GM23338 (cell line): ENCODE data around the gene ARL15. TPM values are rescaled to one million over a fixed set of nuclear protein-coding genes. Genes with fewer than 3 reads are reported as not detected.

Experiments used
- ATAC-seq: fragments of 200-7000 bp; cut with Tn5 transposase; 3 replicates; pipeline ENCODE4 v1.9.1; 2020
- DNase-seq: peaks from one replicate; pipeline ENCODE4 v3.0.0-alpha.2; 2015; ENCODE audit warnings: low spot score
- H2AFZ ChIP-seq: fragments of 200-600 bp; sonication (generic); 2 replicates; pipeline ENCODE4 v1.8.0; 2016; ENCODE audit warnings: antibody characterized with exemption, mild to moderate bottlenecking, moderate library complexity
- H3F3A ChIP-seq: fragments of 200-600 bp; sonication (generic); replicated peaks from 2 replicates; pipeline ENCODE4 v1.8.0; 2017; ENCODE audit warnings: antibody characterized with exemption, mixed run types, low read depth
- H3K27ac ChIP-seq: fragments of 200-600 bp; sonication (generic); 2 replicates; pipeline ENCODE4 v1.6.1; 2016; ENCODE audit warnings: low read depth
- H3K27me3 ChIP-seq: fragments of 200-600 bp; sonication (generic); 2 replicates; pipeline ENCODE4 v1.8.0; 2016; ENCODE audit warnings: mild to moderate bottlenecking, mixed run types, moderate library complexity; ENCODE audit not compliant: insufficient read depth
- H3K36me3 ChIP-seq: fragments of 200-600 bp; sonication (generic); 2 replicates; pipeline ENCODE4 v1.8.0; 2016; ENCODE audit warnings: mild to moderate bottlenecking; ENCODE audit not compliant: insufficient read depth
- H3K4me1 ChIP-seq: fragments of 200-600 bp; sonication (generic); 2 replicates; pipeline ENCODE4 v1.8.0; 2016; ENCODE audit warnings: mild to moderate bottlenecking, moderate library complexity; ENCODE audit not compliant: insufficient read depth
- H3K4me2 ChIP-seq: fragments of 200-600 bp; sonication (generic); 2 replicates; pipeline ENCODE4 v1.7.1; 2017; ENCODE audit warnings: mixed run types
- H3K4me3 ChIP-seq: fragments of 200-600 bp; sonication (generic); 2 replicates; pipeline ENCODE4 v1.6.1; 2016; ENCODE audit warnings: mixed run types
- H3K79me2 ChIP-seq: fragments of 200-600 bp; sonication (generic); replicated peaks from 2 replicates; pipeline ENCODE4 v1.8.0; 2017; ENCODE audit warnings: mild to moderate bottlenecking; ENCODE audit not compliant: insufficient read depth
- H3K9me2 ChIP-seq: fragments of 200-600 bp; sonication (generic); 2 replicates; pipeline ENCODE4 v1.8.0; 2017; ENCODE audit not compliant: insufficient read depth
- H4K20me1 ChIP-seq: fragments of 200-600 bp; sonication (generic); replicated peaks from 2 replicates; pipeline ENCODE4 v1.8.0; 2017; ENCODE audit warnings: mild to moderate bottlenecking; ENCODE audit not compliant: insufficient read depth
- H3K27ac Mint-ChIP-seq: 2 replicates; pipeline ENCODE4 v1.8.0; 2020; ENCODE audit warnings: inconsistent platforms, mild to moderate bottlenecking, moderate library complexity, mixed read lengths
- H3K27me3 Mint-ChIP-seq: 3 replicates; pipeline ENCODE4 v1.8.0; 2022; ENCODE audit warnings: low read depth, mild to moderate bottlenecking, moderate library complexity, mixed read lengths, inconsistent platforms; ENCODE audit not compliant: insufficient read depth, poor library complexity
- H3K36me3 Mint-ChIP-seq: 3 replicates; pipeline ENCODE4 v1.8.0; 2021; ENCODE audit warnings: low read depth, mild to moderate bottlenecking, inconsistent platforms, moderate library complexity, mixed read lengths
- H3K4me1 Mint-ChIP-seq: 3 replicates; pipeline ENCODE4 v1.8.0; 2020; ENCODE audit warnings: mild to moderate bottlenecking, inconsistent platforms, mixed read lengths
- H3K4me3 Mint-ChIP-seq: 3 replicates; pipeline ENCODE4 v1.8.0; 2021; ENCODE audit warnings: moderate library complexity, mild to moderate bottlenecking, inconsistent platforms, mixed read lengths
- H3K9me3 Mint-ChIP-seq: 3 replicates; pipeline ENCODE4 v1.8.0; 2020; ENCODE audit warnings: moderate library complexity, mild to moderate bottlenecking, inconsistent platforms, mixed read lengths
- CREB1 ChIP-seq: fragments of 250-450 bp; sonication (Bioruptor Pico); IDR thresholded peaks from 2 replicates; pipeline ENCODE4 v1.5.0; 2020; ENCODE audit warnings: low read depth, mild to moderate bottlenecking, moderate library complexity
- EZH2 ChIP-seq: fragments of 200-600 bp; sonication (generic); IDR thresholded peaks from one replicate; pipeline ENCODE4 v1.8.0; 2017; ENCODE audit warnings: antibody characterized with exemption, mild to moderate bottlenecking, low read depth; ENCODE audit not compliant: unreplicated experiment
- EZH2phosphoT487 ChIP-seq: fragments of 200-600 bp; sonication (generic); IDR thresholded peaks from one replicate; pipeline ENCODE4 v1.8.1; 2018; ENCODE audit warnings: antibody characterized with exemption; ENCODE audit not compliant: unreplicated experiment
- JUNB ChIP-seq: IDR thresholded peaks from one replicate; pipeline ENCODE4 v1.6.1; 2016; ENCODE audit warnings: antibody characterized with exemption; ENCODE audit not compliant: unreplicated experiment
- NANOG ChIP-seq: IDR thresholded peaks from 2 replicates; pipeline ENCODE4 v1.6.1; 2016; ENCODE audit warnings: antibody characterized with exemption, borderline replicate concordance
- POLR2AphosphoS5 ChIP-seq: IDR thresholded peaks from 2 replicates; pipeline ENCODE4 v1.6.1; 2016; ENCODE audit warnings: antibody characterized with exemption, low read depth
- STAT1 ChIP-seq: IDR thresholded peaks from one replicate; pipeline ENCODE4 v1.6.1; 2016; ENCODE audit warnings: antibody characterized with exemption; ENCODE audit not compliant: unreplicated experiment
- ZNF114 ChIP-seq: fragments of 250-450 bp; sonication (Bioruptor Pico); IDR thresholded peaks from 2 replicates; pipeline ENCODE4 v1.5.0; 2020; ENCODE audit warnings: mild to moderate bottlenecking, moderate library complexity
- ZNF331 ChIP-seq: fragments of 250-450 bp; sonication (Bioruptor Pico); IDR thresholded peaks from 2 replicates; pipeline ENCODE4 v1.5.0; 2020; ENCODE audit warnings: low read depth, mild to moderate bottlenecking, moderate library complexity
- polyA plus RNA-seq: library from polyadenylated mRNA; unstranded; fragments of >200 nt; fragmentation: Nextera tagmentation; extraction: Ambion mirVana; gene quantifications from 2 replicates; pipeline ENCODE4 v1.2.1, GENCODE V29; 2016
- total RNA-seq: library from RNA; depleted of rRNA; stranded (reverse); fragments of >200 nt; shearing (Covaris generic); gene quantifications from 2 replicates; pipeline ENCODE4 v1.2.3, GENCODE V29; 2014
- TF ChIP-seq, protein P1 (sequence below): fragments of 250-450 bp; sonication (Bioruptor Pico); IDR thresholded peaks from 2 replicates; pipeline ENCODE4 v1.5.0; 2020; ENCODE audit warnings: mild to moderate bottlenecking, moderate library complexity
- TF ChIP-seq, protein P2 (sequence below): IDR thresholded peaks from 2 replicates; pipeline ENCODE4 v1.6.1; 2016; ENCODE audit warnings: antibody characterized with exemption
- TF ChIP-seq, protein P3 (sequence below): IDR thresholded peaks from one replicate; pipeline ENCODE4 v1.6.1; 2018; ENCODE audit warnings: antibody characterized with exemption; ENCODE audit not compliant: unreplicated experiment
- TF ChIP-seq, protein P4 (sequence below), 2 experiments: fragments of 200-600 bp in 1 of 2; sonication (generic) in 1 of 2; conservative IDR thresholded peaks; 2 replicates each; pipeline versions ENCODE4 v1.5.1 to v1.6.1; 2016 to 2017; ENCODE audit warnings: antibody characterized with exemption in 2 of 2, low read depth in 2 of 2, mild to moderate bottlenecking in 2 of 2, moderate library complexity in 1 of 2

ARL15 gene
- total and polyA plus RNA-seq, 2 experiments from 2014 or later, result 13.0 to 54.0 TPM

DNA sequence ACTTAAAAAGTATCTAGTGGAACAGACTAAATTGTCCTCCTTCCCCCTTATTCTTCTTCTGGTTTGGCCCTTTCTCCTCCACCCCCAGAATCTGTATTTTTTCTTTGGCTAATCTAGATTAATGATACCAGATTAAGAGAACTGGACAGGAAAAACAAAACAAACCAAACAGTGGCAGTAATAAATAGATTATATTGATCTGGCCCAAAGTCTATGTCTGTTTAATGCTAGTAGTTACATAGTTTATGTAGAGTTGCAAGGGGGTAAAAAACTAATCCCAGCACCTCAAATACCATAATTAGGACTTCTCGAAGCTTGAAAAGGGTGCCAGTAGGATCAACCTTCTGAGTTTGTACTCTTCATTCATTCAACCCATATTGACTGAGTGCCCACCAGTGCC lies 104.5 kb downstream of the ARL15 start:
- peaks cover 17% of the 10 kb centered on the region for H3K4me1 ChIP-seq
- ATAC-seq, result no peak

More for the DNA sequence above, 104.5 kb downstream of the ARL15 start:
- Histone ChIP-seq H3K79me2 (peaks cover 15% of the 10 kb centered on the region; the same call in 1 of the 2 replicates), H3F3A (no peaks in the 10 kb centered on the region), H3K9me2 (peaks cover 5% of the 10 kb centered on the region; the same call in 1 of the 2 replicates), H2AFZ (no peak overlapping the region), H3K4me2 (no peak overlapping the region), H3K27ac (no peak overlapping the region; the same call in 1 of the 2 replicates), H3K36me3 (no peaks in the 10 kb centered on the region), H3K27me3 (no peaks in the 10 kb centered on the region), H4K20me1 (no peaks in the 10 kb centered on the region), H3K4me3 (no peak overlapping the region)
- no peak for DNase-seq
- Mint-ChIP-seq H3K27me3 (no peaks in the 10 kb centered on the region), H3K9me3 (peaks cover 15% of the 10 kb centered on the region; the same call in 2 of the 3 replicates), H3K4me1 (peaks cover 16% of the 10 kb centered on the region), H3K36me3 (peaks cover 15% of the 10 kb centered on the region), H3K4me3 (no peak overlapping the region), H3K27ac (no peak overlapping the region)
- TF ChIP-seq, protein P1, sequence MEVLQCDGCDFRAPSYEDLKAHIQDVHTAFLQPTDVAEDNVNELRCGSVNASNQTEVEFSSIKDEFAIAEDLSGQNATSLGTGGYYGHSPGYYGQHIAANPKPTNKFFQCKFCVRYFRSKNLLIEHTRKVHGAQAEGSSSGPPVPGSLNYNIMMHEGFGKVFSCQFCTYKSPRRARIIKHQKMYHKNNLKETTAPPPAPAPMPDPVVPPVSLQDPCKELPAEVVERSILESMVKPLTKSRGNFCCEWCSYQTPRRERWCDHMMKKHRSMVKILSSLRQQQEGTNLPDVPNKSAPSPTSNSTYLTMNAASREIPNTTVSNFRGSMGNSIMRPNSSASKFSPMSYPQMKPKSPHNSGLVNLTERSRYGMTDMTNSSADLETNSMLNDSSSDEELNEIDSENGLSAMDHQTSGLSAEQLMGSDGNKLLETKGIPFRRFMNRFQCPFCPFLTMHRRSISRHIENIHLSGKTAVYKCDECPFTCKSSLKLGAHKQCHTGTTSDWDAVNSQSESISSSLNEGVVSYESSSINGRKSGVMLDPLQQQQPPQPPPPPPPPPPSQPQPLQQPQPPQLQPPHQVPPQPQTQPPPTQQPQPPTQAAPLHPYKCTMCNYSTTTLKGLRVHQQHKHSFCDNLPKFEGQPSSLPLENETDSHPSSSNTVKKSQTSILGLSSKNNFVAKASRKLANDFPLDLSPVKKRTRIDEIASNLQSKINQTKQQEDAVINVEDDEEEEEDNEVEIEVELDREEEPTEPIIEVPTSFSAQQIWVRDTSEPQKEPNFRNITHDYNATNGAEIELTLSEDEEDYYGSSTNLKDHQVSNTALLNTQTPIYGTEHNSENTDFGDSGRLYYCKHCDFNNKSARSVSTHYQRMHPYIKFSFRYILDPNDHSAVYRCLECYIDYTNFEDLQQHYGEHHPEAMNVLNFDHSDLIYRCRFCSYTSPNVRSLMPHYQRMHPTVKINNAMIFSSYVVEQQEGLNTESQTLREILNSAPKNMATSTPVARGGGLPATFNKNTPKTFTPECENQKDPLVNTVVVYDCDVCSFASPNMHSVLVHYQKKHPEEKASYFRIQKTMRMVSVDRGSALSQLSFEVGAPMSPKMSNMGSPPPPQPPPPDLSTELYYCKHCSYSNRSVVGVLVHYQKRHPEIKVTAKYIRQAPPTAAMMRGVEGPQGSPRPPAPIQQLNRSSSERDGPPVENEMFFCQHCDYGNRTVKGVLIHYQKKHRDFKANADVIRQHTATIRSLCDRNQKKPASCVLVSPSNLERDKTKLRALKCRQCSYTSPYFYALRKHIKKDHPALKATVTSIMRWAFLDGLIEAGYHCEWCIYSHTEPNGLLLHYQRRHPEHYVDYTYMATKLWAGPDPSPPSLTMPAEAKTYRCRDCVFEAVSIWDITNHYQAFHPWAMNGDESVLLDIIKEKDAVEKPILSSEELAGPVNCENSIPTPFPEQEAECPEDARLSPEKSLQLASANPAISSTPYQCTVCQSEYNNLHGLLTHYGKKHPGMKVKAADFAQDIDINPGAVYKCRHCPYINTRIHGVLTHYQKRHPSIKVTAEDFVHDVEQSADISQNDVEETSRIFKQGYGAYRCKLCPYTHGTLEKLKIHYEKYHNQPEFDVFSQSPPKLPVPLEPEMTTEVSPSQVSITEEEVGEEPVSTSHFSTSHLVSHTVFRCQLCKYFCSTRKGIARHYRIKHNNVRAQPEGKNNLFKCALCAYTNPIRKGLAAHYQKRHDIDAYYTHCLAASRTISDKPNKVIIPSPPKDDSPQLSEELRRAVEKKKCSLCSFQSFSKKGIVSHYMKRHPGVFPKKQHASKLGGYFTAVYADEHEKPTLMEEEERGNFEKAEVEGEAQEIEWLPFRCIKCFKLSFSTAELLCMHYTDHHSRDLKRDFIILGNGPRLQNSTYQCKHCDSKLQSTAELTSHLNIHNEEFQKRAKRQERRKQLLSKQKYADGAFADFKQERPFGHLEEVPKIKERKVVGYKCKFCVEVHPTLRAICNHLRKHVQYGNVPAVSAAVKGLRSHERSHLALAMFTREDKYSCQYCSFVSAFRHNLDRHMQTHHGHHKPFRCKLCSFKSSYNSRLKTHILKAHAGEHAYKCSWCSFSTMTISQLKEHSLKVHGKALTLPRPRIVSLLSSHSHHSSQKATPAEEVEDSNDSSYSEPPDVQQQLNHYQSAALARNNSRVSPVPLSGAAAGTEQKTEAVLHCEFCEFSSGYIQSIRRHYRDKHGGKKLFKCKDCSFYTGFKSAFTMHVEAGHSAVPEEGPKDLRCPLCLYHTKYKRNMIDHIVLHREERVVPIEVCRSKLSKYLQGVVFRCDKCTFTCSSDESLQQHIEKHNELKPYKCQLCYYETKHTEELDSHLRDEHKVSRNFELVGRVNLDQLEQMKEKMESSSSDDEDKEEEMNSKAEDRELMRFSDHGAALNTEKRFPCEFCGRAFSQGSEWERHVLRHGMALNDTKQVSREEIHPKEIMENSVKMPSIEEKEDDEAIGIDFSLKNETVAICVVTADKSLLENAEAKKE, result no peak
- no peak for TF ChIP-seq NANOG
- no peak for TF ChIP-seq EZH2phosphoT487
- TF ChIP-seq STAT1, result no peak
- no peak for TF ChIP-seq ZNF114 (CRISPR knock-in tag)
- TF ChIP-seq POLR2AphosphoS5, result no peak
- TF ChIP-seq, protein P2, sequence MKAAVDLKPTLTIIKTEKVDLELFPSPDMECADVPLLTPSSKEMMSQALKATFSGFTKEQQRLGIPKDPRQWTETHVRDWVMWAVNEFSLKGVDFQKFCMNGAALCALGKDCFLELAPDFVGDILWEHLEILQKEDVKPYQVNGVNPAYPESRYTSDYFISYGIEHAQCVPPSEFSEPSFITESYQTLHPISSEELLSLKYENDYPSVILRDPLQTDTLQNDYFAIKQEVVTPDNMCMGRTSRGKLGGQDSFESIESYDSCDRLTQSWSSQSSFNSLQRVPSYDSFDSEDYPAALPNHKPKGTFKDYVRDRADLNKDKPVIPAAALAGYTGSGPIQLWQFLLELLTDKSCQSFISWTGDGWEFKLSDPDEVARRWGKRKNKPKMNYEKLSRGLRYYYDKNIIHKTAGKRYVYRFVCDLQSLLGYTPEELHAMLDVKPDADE, result no peak
- no peak for TF ChIP-seq CREB1 (CRISPR knock-in tag)
- TF ChIP-seq, protein P3, sequence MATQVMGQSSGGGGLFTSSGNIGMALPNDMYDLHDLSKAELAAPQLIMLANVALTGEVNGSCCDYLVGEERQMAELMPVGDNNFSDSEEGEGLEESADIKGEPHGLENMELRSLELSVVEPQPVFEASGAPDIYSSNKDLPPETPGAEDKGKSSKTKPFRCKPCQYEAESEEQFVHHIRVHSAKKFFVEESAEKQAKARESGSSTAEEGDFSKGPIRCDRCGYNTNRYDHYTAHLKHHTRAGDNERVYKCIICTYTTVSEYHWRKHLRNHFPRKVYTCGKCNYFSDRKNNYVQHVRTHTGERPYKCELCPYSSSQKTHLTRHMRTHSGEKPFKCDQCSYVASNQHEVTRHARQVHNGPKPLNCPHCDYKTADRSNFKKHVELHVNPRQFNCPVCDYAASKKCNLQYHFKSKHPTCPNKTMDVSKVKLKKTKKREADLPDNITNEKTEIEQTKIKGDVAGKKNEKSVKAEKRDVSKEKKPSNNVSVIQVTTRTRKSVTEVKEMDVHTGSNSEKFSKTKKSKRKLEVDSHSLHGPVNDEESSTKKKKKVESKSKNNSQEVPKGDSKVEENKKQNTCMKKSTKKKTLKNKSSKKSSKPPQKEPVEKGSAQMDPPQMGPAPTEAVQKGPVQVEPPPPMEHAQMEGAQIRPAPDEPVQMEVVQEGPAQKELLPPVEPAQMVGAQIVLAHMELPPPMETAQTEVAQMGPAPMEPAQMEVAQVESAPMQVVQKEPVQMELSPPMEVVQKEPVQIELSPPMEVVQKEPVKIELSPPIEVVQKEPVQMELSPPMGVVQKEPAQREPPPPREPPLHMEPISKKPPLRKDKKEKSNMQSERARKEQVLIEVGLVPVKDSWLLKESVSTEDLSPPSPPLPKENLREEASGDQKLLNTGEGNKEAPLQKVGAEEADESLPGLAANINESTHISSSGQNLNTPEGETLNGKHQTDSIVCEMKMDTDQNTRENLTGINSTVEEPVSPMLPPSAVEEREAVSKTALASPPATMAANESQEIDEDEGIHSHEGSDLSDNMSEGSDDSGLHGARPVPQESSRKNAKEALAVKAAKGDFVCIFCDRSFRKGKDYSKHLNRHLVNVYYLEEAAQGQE, result no peak
- no peak for TF ChIP-seq EZH2
- TF ChIP-seq JUNB, result no peak
- TF ChIP-seq, protein P4, sequence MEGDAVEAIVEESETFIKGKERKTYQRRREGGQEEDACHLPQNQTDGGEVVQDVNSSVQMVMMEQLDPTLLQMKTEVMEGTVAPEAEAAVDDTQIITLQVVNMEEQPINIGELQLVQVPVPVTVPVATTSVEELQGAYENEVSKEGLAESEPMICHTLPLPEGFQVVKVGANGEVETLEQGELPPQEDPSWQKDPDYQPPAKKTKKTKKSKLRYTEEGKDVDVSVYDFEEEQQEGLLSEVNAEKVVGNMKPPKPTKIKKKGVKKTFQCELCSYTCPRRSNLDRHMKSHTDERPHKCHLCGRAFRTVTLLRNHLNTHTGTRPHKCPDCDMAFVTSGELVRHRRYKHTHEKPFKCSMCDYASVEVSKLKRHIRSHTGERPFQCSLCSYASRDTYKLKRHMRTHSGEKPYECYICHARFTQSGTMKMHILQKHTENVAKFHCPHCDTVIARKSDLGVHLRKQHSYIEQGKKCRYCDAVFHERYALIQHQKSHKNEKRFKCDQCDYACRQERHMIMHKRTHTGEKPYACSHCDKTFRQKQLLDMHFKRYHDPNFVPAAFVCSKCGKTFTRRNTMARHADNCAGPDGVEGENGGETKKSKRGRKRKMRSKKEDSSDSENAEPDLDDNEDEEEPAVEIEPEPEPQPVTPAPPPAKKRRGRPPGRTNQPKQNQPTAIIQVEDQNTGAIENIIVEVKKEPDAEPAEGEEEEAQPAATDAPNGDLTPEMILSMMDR (conservative IDR thresholded peaks at IDR 0.05; ENCODE audit: low read depth in 2 of 2), result no peak
- TF ChIP-seq ZNF331 (CRISPR knock-in tag), result no peak
